GM18870 (cell line): Measurements from ENCODE around the gene FOXP1.

Experiments
- ATAC-seq: cut with Tn5 transposase; IDR thresholded peaks from one replicate; pipeline ENCODE4 v1.9.1; 2021; ENCODE audit warnings: moderate library complexity; ENCODE audit not compliant: unreplicated experiment

The FOXP1 gene

GRCh38 chr3:71097557-71097956 is 486.0 kb downstream of the FOXP1 start:
- no peak for ATAC-seq

GRCh38 chr3:71095511-71096291 is 487.8 kb downstream of the FOXP1 start:
- no peak for ATAC-seq

DNA sequence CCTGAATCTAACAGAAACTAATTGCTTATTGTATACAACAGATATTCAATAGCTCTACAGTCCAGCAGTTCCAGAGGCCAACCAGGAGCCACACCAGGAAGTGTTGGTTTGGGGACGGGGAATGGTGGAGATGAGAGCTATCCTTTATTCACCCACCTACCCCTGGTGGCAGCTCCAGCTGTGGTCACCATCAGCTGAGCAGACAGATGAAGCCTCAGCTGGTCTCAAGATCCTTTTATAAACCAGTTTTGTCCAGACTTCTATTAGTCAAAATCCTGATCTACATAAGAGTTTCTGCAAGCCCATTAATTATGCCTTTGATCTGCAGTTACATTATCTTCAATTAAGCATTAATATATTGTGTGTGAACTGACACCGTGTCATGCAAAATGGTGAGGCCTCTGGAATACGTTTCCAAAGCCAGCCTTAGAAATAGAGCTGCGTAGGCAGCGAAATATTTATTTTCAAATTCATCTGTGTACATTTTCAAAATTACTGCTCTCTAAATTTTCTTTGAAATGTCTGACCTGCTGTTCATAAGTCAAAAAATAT is 488.8 kb downstream of the FOXP1 start:
- no peak for ATAC-seq

- no peak for ATAC-seq
Measured at GRCh38 chr3:71092665-71093064, 490.9 kb downstream of the FOXP1 start.

- ATAC-seq = no peak
Measured at GRCh38 chr3:71090207-71090606, 493.3 kb downstream of the FOXP1 start.

- ATAC-seq = no peak
Measured at GRCh38 chr3:71089271-71089847, 494.2 kb downstream of the FOXP1 start.

GRCh38 chr3:71088742-71089141 is 494.8 kb downstream of the FOXP1 start:
- no peak for ATAC-seq

DNA sequence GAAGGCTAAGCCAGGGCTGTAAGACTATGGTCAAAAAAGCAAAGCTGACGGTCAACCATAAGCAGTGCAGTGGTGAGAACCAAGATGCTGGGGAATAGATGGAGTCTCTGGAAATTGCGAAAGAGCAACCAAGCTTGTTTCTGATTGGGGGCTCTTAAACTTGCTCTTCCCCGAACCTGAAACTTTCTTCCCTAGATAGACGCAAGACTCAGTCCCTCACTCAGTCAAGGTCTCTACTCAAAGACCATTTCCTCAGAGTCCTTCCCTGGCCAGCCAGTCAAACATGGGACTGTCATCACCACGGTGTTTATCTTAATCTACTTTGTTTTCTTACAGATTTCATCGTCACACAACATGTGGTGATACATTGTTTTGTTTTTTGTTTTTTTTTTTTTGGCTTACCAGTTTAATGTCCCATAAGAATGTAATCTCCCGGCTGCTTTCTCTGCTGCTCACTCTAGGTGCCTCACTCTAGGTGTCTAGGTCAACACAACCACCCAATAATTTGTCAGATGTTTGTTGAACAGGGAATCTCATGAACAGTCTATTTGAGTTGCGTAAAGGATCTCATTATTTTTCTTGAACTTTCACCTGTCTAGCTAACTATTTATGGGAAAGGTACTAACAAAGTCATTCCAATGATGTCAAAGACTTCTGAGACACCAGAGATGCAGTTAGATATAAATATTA is 495.4 kb downstream of the FOXP1 start:
- no peak for ATAC-seq

DNA sequence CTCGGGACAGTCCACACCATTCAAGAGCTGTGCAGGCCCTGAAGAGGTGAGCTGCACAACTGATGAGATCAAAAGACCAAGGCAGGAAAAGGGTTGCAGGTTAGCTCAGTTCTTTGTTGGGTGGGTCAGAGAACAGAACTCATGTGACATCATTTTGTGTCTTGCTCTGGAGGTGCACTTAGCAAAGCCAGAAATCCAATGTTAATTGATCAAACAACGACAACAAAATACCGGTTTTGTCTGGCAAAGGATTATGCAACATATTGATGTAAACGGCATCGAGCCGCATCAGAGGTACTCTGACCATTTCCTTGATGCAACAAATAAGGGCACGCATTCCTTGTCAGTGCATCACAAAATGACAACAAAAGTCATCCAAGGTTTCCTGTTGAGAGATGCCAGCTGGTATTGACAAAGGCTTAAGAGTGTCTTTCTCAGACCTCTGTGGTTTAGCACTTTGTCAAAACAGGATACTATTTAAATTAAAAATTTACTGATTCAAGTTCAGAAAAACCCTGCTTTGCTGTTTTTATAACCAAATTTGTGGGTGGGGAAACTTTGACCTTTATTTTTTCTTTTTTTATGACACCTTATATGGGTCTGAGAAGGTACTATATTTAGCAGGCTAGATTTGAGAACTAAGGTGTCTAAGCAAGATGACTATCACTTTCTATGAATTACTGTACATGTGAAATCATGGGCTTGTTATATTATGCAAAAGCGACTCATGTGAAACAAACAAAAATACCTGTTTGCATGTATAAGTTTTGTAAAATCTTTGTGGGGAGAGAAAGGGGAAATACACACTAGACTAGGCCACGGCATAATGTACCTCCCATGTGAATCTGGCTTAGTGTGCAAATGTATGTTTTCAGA is 496.1 kb downstream of the FOXP1 start:
- peak; percentile 96 for ATAC-seq

DNA sequence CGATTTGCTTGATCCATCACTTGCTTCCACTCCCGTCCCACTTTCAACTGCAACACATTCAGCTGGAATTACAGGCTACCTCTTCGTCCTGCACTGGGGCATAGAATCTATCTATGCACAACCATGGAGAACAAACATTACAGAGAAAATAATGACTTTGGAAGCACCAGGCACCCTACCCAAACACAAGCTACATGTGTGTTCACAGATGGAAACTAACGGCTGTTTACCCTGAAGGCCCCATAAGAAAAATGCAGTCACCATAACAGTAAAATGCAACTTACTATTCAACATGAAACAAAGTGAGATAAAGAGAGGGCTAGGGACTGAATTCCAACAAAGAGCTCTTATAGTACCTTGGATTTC is 496.8 kb downstream of the FOXP1 start:
- no peak for ATAC-seq

GRCh38 chr3:71083726-71084131 is 499.8 kb downstream of the FOXP1 start:
- no peak for ATAC-seq

DNA sequence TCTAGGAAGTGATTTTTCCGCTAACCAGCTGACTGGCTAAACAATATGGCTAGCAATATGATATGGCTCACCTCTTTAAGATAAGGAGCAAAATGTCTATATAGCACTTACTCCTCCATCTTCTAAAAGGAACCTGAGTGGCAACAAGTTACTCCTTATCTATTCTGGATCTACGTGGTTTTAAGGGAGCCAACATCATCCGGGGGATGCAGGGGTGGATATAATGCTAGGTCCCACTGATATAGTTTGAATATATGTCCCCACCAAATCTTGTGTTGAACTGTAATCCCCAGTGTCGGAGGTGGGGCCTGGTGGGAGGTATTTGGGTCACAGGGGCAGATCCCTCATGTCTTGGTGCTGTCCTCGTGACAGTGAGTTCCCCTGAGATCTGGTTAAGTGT is 500.7 kb downstream of the FOXP1 start:
- no peak for ATAC-seq

DNA sequence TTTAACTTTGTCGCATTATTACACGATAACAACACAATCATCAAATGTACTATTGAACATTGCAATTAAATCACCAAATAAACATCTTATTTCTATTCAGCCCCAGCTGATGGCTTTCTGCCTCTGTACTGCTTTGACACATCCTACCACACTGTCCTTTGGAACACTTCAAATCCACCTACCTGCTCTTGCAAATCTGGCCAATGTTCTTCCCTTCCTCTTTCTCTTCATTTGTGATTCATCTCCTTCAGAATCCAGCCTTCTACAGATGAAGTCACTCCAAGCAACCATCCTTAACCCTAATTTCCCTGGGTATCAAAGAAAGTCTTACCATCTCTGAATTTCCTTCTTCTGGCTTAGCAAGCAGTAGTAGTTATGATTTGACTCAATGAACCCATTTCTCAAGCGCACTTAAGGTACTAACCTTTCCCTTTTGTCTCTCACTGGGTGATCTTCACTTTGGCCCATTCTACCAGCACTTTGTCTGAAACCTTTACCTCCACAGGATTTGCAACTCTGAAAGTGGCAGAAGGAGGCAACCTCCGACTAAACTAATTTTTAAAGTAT is 502.9 kb downstream of the FOXP1 start:
- no peak for ATAC-seq

DNA sequence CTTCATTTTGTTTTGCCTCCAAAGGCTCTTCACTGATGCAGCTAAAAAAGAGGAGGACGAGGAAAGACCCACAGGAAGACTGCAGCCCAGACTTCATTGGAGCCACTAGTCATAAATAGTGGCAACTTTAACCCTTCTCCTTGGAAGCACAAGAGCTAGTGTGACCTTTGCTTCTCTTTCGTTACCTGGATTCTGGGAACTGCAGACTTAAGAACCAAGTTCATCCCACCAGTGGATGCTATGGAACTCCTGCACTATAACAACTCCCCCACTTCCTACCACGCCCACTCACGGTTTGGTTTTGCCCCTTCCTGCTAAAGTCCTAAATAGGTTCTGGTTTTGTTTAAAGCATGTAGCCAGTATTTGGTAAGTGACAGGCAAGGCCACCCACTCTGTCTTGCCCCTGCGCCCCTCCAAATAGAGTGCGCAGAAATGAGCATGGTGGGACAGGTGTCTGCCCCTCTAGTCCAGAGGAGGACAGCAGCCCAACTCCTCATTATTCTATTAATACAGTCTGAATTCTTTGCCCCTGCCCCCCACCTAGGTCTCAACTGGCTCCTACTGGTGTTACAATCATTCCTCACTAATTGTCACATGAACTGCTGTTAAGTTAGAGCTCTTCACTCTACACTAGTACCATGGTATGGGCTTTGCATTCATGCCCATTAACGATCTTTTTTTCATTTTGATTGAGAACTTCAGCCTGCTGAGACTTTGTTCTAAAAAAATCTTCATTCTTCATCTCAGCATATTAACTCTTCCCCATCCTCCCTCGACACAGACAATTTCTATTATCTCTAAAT is 504.6 kb downstream of the FOXP1 start:
- ATAC-seq = no peak

DNA sequence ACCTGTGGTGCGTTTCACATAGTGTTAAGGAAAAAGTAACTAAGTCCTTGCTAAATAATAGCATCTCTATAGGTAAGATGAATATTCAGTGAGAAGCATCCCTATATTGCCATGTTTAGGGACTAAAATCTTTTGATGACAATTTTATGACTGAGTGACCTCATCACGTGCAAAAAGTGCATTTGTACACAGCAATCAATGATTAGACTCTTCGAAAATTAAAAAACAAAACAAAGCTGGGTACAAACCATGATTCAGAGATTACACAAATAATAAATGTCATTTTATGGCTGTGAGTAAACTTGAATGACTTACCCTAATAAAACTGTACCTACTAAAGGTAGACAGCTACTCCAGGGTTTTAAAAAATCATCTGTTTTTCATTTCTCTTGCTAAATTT is 505.3 kb downstream of the FOXP1 start:
- ATAC-seq = no peak

DNA sequence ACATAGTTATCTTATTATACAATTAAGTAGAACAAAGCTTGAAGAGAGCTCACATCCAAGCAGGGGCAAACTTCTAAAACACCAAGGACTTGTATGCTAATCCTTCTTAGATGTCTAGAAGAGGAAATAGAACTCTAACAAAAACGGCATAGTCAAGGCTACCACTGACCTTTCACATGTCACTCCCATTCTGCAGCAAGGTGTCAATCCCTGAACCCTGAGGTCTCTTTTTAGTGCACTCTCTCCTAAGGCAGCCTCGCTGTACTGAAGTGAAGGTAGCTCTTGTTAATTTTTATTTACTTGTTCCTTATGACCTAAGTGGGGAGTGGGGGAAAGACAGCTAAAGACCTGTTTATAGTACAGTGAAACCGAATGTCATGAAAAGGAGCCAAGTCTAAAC is 506.5 kb downstream of the FOXP1 start:
- ATAC-seq = no peak

- ATAC-seq = no peak
Measured at GRCh38 chr3:71076361-71077002, 507.0 kb downstream of the FOXP1 start.

DNA sequence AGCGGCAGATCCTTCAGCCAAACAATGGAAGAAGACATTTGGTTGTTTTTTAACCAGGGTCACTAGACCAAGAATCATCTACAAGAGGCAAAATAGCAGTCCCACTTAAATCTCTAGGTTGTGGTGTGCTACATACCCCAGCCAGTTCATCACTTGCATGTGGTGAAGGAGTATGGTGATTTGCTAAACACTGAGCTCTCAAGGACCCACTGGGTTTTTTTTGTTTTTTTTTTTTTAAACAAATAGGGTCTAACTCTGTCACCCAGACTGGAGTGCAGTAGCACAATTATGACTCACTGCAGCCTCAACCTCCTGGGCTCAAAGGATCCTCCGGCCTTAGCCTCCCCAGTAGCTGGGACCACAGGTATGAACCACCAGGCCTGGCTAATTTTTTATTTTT is 508.0 kb downstream of the FOXP1 start:
- no peak for ATAC-seq

DNA sequence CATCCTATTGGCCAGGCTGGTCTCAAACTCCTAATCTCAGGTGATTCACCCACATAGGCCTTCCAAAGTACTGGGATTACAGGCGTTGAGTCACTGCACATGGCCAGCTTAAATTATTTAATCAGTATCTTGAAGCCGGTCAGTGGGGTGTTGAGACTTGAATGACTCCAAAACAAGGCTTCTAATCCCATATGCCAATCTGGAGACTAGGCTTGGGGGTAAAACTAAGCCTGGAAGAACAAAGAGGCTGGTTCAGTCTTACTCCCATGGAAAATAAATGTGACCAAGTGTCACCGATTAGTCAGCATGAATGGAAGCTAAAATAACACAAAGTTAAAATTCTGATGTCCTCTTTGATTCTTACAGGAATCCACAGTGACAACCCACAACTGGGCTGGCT is 509.1 kb downstream of the FOXP1 start:
- ATAC-seq = no peak
